Panc1 (cell line): ENCODE data around the gene UQCRH. TPM values are rescaled to one million over a fixed set of nuclear protein-coding genes. Genes with fewer than 3 reads are reported as not detected.
"Not testable (repeated sequence)": the region's sequence is repeated elsewhere in the genome, so short reads cannot be mapped to it uniquely, and the experiment has no call there.

ENCODE experiments used
- ATAC-seq: fragments of 200-7000 bp; cut with Tn5 transposase; 2 replicates; pipeline ENCODE4 v1.9.1; 2020; ENCODE audit warnings: mild to moderate bottlenecking, moderate library complexity
- BruUV-seq: library from RNA; stranded (reverse); fragments of 400-500 nt; replicated peaks from 2 replicates; lab custom pipeline; 2021; lab: Mats Ljungman, UMichigan
- CTCF ChIA-PET: fragments of 300-600 bp; sonication (Branson Sonifier 250); formaldehyde crosslinking; loops from one replicate; lab custom pipeline; 2022; ENCODE audit warnings: antibody characterized with exemption; lab: Charles Lee
- POLR2A ChIA-PET: fragments of 300-600 bp; sonication (Branson Sonifier 250); formaldehyde crosslinking; loops from one replicate; lab custom pipeline; 2022; ENCODE audit warnings: antibody characterized with exemption; lab: Charles Lee
- DNase-seq: peaks from one replicate; pipeline ENCODE4 v3.0.0-alpha.2; 2010; ENCODE audit warnings: low read depth, low spot score
- H3K27ac ChIP-seq: 2 replicates; pipeline ENCODE4 v1.5.1; 2011; ENCODE audit warnings: mild to moderate bottlenecking, low read length, inconsistent platforms
- H3K27me3 ChIP-seq: fragments of 200-500 bp; sonication (Bioruptor generic); 2 replicates; pipeline ENCODE4 v1.6.0; 2014; ENCODE audit warnings: low read length, inconsistent platforms; ENCODE audit not compliant: control insufficient read depth, insufficient read depth
- H3K36me3 ChIP-seq: fragments of 200-500 bp; sonication (Bioruptor generic); 2 replicates; pipeline ENCODE4 v1.5.1; 2014; ENCODE audit warnings: inconsistent platforms, mild to moderate bottlenecking, low read length, moderate library complexity; ENCODE audit not compliant: control insufficient read depth, insufficient read depth
- H3K4me1 ChIP-seq: 2 replicates; pipeline ENCODE4 v1.5.1; 2011; ENCODE audit warnings: inconsistent platforms, mild to moderate bottlenecking, low read length, moderate library complexity; ENCODE audit not compliant: control insufficient read depth, insufficient read depth
- H3K4me3 ChIP-seq, 2 experiments: 2 replicates each; pipeline ENCODE4 v1.5.1; 2011 to 2012; ENCODE audit warnings: low read depth in 2 of 2, low read length in 2 of 2, mild to moderate bottlenecking in 2 of 2, inconsistent platforms in 1 of 2, moderate library complexity in 1 of 2
- H3K9me3 ChIP-seq: fragments of 200-500 bp; sonication (Bioruptor generic); 2 replicates; pipeline ENCODE4 v1.5.1; 2014; ENCODE audit warnings: low read depth, mild to moderate bottlenecking, inconsistent platforms, low read length, moderate library complexity; ENCODE audit not compliant: control insufficient read depth, insufficient read depth
- POLR2AphosphoS5 ChIP-seq: IDR thresholded peaks from 2 replicates; pipeline ENCODE4 v1.6.1; 2012; ENCODE audit warnings: mild to moderate bottlenecking, low read depth, low read length, moderate library complexity
- SIN3A ChIP-seq: IDR thresholded peaks from 2 replicates; pipeline ENCODE4 v1.6.1; 2012; ENCODE audit warnings: low read depth, mild to moderate bottlenecking, low read length, moderate library complexity, borderline replicate concordance; ENCODE audit not compliant: insufficient read depth
- TCF7L2 ChIP-seq: IDR thresholded peaks from 2 replicates; pipeline ENCODE4 v1.6.1; 2011; ENCODE audit warnings: mild to moderate bottlenecking, low read depth, low read length, inconsistent platforms
- in situ Hi-C: cut with HindIII; loops from 2 replicates; pipeline ENCODE4 v1.10.0; 2016; ENCODE audit warnings: low sequenced_read_pairs, low pct_unique_long_range_greater_than_20kb
- intact Hi-C: fragments of 100-400 bp; cut with micrococcal nuclease; formaldehyde crosslinking; loops from one replicate; pipeline ENCODE4 v1.10.0; 2022; ENCODE audit not compliant: unreplicated experiment
- total RNA-seq: library from RNA; stranded (reverse); gene quantifications from one replicate; pipeline ENCODE4 v1.2.1, GENCODE V29; 2021; ENCODE audit not compliant: unreplicated experiment
- TF ChIP-seq, protein P1 (sequence below): fragments of 450-650 bp; IDR thresholded peaks from 2 replicates; pipeline ENCODE4 v1.5.1; 2017; ENCODE audit warnings: mild to moderate bottlenecking
- TF ChIP-seq, protein P2 (sequence below), 2 experiments: IDR thresholded peaks; 2 replicates each; pipeline ENCODE4 v1.6.1; 2011 to 2012; ENCODE audit warnings: low read depth in 2 of 2, control low read depth in 1 of 2, low read length in 1 of 2, mild to moderate bottlenecking in 1 of 2, moderate library complexity in 1 of 2; ENCODE audit not compliant: insufficient read depth in 1 of 2

UQCRH gene
- total RNA-seq, 1 experiment from 2014 or later = 498 TPM

DNA sequence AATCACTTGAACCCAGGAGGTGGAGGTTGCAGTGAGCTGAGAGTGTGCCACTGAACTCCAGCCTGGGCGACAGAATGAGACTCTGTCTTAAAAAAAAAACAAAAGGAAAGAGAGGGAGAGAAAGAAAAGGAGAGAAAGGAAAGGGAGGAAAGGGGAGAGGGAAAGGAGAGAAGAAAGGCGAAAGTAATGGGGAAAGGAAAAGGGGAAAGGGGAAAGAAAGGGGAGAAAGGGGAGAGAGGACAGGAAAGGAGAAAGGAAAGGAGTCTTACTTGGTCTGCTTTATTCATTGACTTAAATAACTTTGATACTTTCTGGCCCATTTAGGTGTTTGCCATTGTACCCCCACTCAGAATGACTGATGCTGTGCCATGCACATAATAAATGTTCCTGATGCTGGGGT is 48.9 kb downstream of the UQCRH start:
- Histone ChIP-seq H3K9me3 (no peaks in the 10 kb centered on the region), H3K36me3 (peaks cover 3% of the 10 kb centered on the region), H3K27ac (no peak overlapping the region), H3K27me3 (no peaks in the 10 kb centered on the region), H3K4me1 (no peaks in the 10 kb centered on the region), H3K4me3 (no peak overlapping the region)
- no peak for DNase-seq
- ChIA-PET POLR2A (no interaction called here), CTCF (no interaction called here)
- in situ Hi-C loops = no loop called here
- intact Hi-C loops = no loop called here
- TF ChIP-seq POLR2AphosphoS5 (no peak), SIN3A (no peak), TCF7L2 (no peak)
- TF ChIP-seq, protein P1, sequence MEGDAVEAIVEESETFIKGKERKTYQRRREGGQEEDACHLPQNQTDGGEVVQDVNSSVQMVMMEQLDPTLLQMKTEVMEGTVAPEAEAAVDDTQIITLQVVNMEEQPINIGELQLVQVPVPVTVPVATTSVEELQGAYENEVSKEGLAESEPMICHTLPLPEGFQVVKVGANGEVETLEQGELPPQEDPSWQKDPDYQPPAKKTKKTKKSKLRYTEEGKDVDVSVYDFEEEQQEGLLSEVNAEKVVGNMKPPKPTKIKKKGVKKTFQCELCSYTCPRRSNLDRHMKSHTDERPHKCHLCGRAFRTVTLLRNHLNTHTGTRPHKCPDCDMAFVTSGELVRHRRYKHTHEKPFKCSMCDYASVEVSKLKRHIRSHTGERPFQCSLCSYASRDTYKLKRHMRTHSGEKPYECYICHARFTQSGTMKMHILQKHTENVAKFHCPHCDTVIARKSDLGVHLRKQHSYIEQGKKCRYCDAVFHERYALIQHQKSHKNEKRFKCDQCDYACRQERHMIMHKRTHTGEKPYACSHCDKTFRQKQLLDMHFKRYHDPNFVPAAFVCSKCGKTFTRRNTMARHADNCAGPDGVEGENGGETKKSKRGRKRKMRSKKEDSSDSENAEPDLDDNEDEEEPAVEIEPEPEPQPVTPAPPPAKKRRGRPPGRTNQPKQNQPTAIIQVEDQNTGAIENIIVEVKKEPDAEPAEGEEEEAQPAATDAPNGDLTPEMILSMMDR = no peak
- TF ChIP-seq, protein P2, sequence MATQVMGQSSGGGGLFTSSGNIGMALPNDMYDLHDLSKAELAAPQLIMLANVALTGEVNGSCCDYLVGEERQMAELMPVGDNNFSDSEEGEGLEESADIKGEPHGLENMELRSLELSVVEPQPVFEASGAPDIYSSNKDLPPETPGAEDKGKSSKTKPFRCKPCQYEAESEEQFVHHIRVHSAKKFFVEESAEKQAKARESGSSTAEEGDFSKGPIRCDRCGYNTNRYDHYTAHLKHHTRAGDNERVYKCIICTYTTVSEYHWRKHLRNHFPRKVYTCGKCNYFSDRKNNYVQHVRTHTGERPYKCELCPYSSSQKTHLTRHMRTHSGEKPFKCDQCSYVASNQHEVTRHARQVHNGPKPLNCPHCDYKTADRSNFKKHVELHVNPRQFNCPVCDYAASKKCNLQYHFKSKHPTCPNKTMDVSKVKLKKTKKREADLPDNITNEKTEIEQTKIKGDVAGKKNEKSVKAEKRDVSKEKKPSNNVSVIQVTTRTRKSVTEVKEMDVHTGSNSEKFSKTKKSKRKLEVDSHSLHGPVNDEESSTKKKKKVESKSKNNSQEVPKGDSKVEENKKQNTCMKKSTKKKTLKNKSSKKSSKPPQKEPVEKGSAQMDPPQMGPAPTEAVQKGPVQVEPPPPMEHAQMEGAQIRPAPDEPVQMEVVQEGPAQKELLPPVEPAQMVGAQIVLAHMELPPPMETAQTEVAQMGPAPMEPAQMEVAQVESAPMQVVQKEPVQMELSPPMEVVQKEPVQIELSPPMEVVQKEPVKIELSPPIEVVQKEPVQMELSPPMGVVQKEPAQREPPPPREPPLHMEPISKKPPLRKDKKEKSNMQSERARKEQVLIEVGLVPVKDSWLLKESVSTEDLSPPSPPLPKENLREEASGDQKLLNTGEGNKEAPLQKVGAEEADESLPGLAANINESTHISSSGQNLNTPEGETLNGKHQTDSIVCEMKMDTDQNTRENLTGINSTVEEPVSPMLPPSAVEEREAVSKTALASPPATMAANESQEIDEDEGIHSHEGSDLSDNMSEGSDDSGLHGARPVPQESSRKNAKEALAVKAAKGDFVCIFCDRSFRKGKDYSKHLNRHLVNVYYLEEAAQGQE (IDR thresholded peaks at IDR 0.05; ENCODE audit: insufficient read depth in 1 of 2, low read depth in 2 of 2, low read length in 1 of 2) = no peak
- BruUV-seq = no TSS peak
- no peak for ATAC-seq

DNA sequence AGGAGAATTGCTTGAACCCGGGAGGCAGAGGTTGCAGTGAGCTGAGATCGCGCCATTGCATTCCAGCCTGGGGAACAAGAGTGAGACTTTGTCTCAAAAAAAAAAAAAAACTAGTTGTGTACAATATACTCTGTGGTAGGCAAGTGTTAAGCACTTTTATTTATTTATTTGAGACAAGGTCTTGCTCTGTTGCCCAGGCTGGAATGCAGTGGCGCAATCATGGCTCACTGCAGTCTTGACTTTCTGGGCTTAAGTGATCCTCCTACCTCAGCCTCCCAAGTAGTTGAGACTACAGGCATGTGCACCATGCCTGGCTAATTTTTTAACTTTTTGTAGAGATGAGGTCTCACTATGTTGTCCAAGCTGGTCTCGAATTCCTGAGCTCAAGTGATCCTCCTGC is 52.4 kb downstream of the UQCRH start:
- H3K4me1 ChIP-seq, BruUV-seq, ATAC-seq, H3K27me3 ChIP-seq, H3K36me3 ChIP-seq, DNase-seq, H3K9me3 ChIP-seq, CTCF ChIA-PET, H3K27ac ChIP-seq, POLR2A ChIA-PET, H3K4me3 ChIP-seq, in situ Hi-C loops, intact Hi-C loops: not testable (repeated sequence)

GRCh38 chr1:46362158-46362557 is 58.7 kb downstream of the UQCRH start:
- H3K9me3 ChIP-seq = no peaks in the 10 kb centered on the region
- CTCF ChIA-PET = no interaction called here
- no TSS peak for BruUV-seq
- ATAC-seq = no peak
- H3K4me3 ChIP-seq = no peak overlapping the region
- H3K4me1 ChIP-seq = no peaks in the 10 kb centered on the region
- no peak overlapping the region for H3K27ac ChIP-seq
- TF ChIP-seq SIN3A (no peak), POLR2AphosphoS5 (no peak), TCF7L2 (no peak)
- TF ChIP-seq, protein P1 = no peak
- TF ChIP-seq, protein P2 (IDR thresholded peaks at IDR 0.05; ENCODE audit: insufficient read depth in 1 of 2, low read depth in 2 of 2, low read length in 1 of 2) = no peak
- POLR2A ChIA-PET = no interaction called here
- H3K27me3 ChIP-seq = no peaks in the 10 kb centered on the region
- intact Hi-C loops = no loop called here
- DNase-seq = no peak
- peaks cover 6% of the 10 kb centered on the region; the same call in 1 of the 2 replicates for H3K36me3 ChIP-seq
- in situ Hi-C loops = no loop called here
